Erythroblast (primary cell): ENCODE results near the gene AXIN2.

Experiments used
- DNase-seq, 2 experiments: peaks; one replicate each; lab custom pipeline; 2025; lab: John Stamatoyannopoulos, UW
- GATA1 ChIP-seq: IDR thresholded peaks from 2 replicates; pipeline ENCODE4 v1.6.1; 2011; ENCODE audit warnings: low read depth, mild to moderate bottlenecking, control low read depth, low read length, moderate library complexity
- POLR2A ChIP-seq: IDR thresholded peaks from 2 replicates; pipeline ENCODE4 v1.6.1; 2011; ENCODE audit warnings: mild to moderate bottlenecking, low read length

The AXIN2 gene

GRCh38 chr17:65561452-65562205 lies at the start of gene AXIN2:
AXIN2 (minus strand) TSS chr17:65561648; CDS start chr17:65558620, 3,028 bp downstream.
- TF ChIP-seq GATA1: no peak
- TF ChIP-seq POLR2A: no peak

GRCh38 chr17:65609749-65610148 lies 48.3 kb upstream of the AXIN2 start:
- DNase-seq: no peak
- no peak for TF ChIP-seq POLR2A
- TF ChIP-seq GATA1: no peak

More at GRCh38 chr17:65561452-65562205, at the start of gene AXIN2:
- peak; percentile 53 to 55 for DNase-seq

DNA sequence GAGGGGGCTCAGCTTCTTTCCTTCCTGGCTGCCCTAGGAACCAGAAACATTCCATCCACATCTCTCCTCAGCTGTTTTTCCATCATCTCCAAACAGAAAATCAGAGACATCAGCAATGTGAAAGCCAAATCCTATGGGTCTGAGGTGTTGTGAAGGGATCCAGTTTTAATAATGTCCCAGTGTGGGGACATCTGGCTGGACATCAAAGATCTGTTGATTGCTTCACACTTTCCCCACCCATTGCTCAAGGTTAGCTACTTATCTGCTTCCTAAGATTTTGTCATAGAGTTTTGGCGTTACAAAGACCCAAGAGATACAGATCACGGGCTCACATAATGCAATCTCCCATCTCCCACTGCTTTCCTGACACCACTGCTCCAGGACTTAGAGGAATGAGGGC lies 47.8 kb upstream of the AXIN2 start:
- TF ChIP-seq POLR2A (no peak), GATA1 (no peak)
- DNase-seq: no peak

GRCh38 chr17:65604070-65604469 lies 42.6 kb upstream of the AXIN2 start:
- DNase-seq: no peak
- TF ChIP-seq POLR2A (no peak), GATA1 (no peak)

- TF ChIP-seq GATA1 (no peak), POLR2A (no peak)
- no peak for DNase-seq
Measured at GRCh38 chr17:65601881-65602280, 40.4 kb upstream of the AXIN2 start.

DNA sequence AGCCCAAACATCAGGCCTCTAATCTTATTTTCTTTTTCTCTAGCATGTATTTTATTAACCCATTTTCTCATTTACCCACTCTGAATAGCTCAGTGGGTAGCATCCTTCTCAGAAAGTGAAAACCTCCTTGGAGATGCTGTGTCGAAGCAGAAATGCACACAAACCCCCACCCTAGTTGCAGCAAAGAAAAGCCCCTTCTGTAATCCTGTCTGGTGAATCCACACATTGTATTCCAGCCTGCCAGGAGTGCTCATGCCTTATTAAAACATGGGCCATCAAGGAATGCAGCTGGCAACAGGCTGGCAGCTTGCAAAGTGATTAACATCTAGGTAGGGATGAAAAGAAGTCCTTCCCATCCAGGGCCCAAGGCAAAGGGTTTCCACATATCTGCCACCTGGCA lies 39.7 kb upstream of the AXIN2 start:
- TF ChIP-seq GATA1 (no peak), POLR2A (no peak)
- no peak for DNase-seq

DNA sequence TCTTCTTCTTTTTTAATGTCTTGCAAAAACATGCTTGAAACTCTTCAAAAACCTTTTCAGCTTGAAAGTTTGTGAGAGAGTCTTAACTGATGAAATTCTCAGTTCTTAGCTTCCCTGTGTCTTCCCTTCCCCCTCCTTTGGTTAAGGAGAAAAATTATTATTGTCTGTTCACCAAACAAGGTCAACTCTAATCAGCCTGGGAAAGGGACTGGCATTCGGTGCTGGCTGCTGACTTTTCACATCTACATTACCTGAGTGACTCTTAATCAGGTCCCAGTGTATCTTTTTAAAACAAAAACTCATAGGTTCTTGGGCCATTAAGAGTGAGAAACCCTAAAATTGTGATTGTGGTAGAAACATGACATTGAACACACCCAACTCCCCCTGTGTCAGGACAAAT lies 39.1 kb upstream of the AXIN2 start:
- no peak for DNase-seq
- no peak for TF ChIP-seq POLR2A
- no peak for TF ChIP-seq GATA1

- DNase-seq: no peak
- TF ChIP-seq POLR2A: no peak
- no peak for TF ChIP-seq GATA1
Measured at GRCh38 chr17:65599650-65600049, 38.2 kb upstream of the AXIN2 start.

GRCh38 chr17:65598746-65599145 lies 37.3 kb upstream of the AXIN2 start:
- no peak for DNase-seq

GRCh38 chr17:65595071-65595656 lies 33.7 kb upstream of the AXIN2 start:
- no peak for DNase-seq
- no peak for TF ChIP-seq POLR2A
- no peak for TF ChIP-seq GATA1

More at GRCh38 chr17:65598746-65599145, 37.3 kb upstream of the AXIN2 start:
- TF ChIP-seq GATA1: no peak
- TF ChIP-seq POLR2A: no peak

GRCh38 chr17:65593855-65594845 lies 32.7 kb upstream of the AXIN2 start:
- TF ChIP-seq GATA1 (no peak), POLR2A (no peak)
- DNase-seq: no peak

- DNase-seq: no peak
- TF ChIP-seq POLR2A (no peak), GATA1 (no peak)
Measured at GRCh38 chr17:65593092-65593854, 31.8 kb upstream of the AXIN2 start.
